HUES48 (cell line): ENCODE data around the gene FLT4.

Source experiments
- H3K27ac ChIP-seq: one replicate; pipeline ENCODE4 v1.7.0; 2013; ENCODE audit warnings: low read depth, low read length, inconsistent platforms
- H3K27me3 ChIP-seq: 2 replicates; pipeline ENCODE4 v1.6.1; 2013; ENCODE audit warnings: mild to moderate bottlenecking, low read length; ENCODE audit not compliant: control insufficient read depth, insufficient read depth
- H3K36me3 ChIP-seq: 2 replicates; pipeline ENCODE4 v1.6.1; 2013; ENCODE audit warnings: low read length; ENCODE audit not compliant: control insufficient read depth, insufficient read depth
- H3K4me1 ChIP-seq: 2 replicates; pipeline ENCODE4 v1.6.1; 2013; ENCODE audit warnings: mild to moderate bottlenecking, low read length; ENCODE audit not compliant: control insufficient read depth, insufficient read depth
- H3K4me3 ChIP-seq: 2 replicates; pipeline ENCODE4 v1.5.1; 2013; ENCODE audit warnings: mild to moderate bottlenecking, low read depth, low read length
- H3K9ac ChIP-seq: 2 replicates; pipeline ENCODE4 v1.6.1; 2013; ENCODE audit warnings: mild to moderate bottlenecking, low read depth, low read length, moderate library complexity
- H3K9me3 ChIP-seq: 2 replicates; pipeline ENCODE4 v1.6.1; 2013; ENCODE audit warnings: low read length; ENCODE audit not compliant: control insufficient read depth, insufficient read depth

The FLT4 gene

GRCh38 chr5:180602481-180603075 is 46.8 kb downstream of the FLT4 start:
- H3K27me3 ChIP-seq, result no peaks in the 10 kb centered on the region
- H3K27ac ChIP-seq, result no peak overlapping the region
- H3K9ac ChIP-seq, result no peak overlapping the region
- H3K4me1 ChIP-seq, result no peaks in the 10 kb centered on the region
- H3K36me3 ChIP-seq, result no peaks in the 10 kb centered on the region
- no peaks in the 10 kb centered on the region for H3K9me3 ChIP-seq
- no peak overlapping the region for H3K4me3 ChIP-seq

- Histone ChIP-seq H3K27ac (no peak overlapping the region), H3K4me3 (no peak overlapping the region), H3K9ac (no peak overlapping the region), H3K27me3 (no peaks in the 10 kb centered on the region), H3K9me3 (no peaks in the 10 kb centered on the region), H3K36me3 (no peaks in the 10 kb centered on the region), H3K4me1 (no peaks in the 10 kb centered on the region)
Observed at GRCh38 chr5:180601591-180602480, 47.6 kb downstream of the FLT4 start.

GRCh38 chr5:180600554-180601041 is 48.8 kb downstream of the FLT4 start:
- H3K4me3 ChIP-seq, result no peak overlapping the region
- H3K27ac ChIP-seq, result no peak overlapping the region
- H3K9ac ChIP-seq, result no peak overlapping the region
- no peaks in the 10 kb centered on the region for H3K27me3 ChIP-seq
- H3K9me3 ChIP-seq, result no peaks in the 10 kb centered on the region
- H3K36me3 ChIP-seq, result no peaks in the 10 kb centered on the region
- H3K4me1 ChIP-seq, result no peaks in the 10 kb centered on the region

GRCh38 chr5:180599981-180600553 is 49.3 kb downstream of the FLT4 start:
- Histone ChIP-seq H3K27me3 (no peaks in the 10 kb centered on the region), H3K4me3 (no peak overlapping the region), H3K27ac (no peak overlapping the region)

GRCh38 chr5:180599590-180599914 is 49.8 kb downstream of the FLT4 start:
- Histone ChIP-seq H3K27ac (no peak overlapping the region), H3K9me3 (no peaks in the 10 kb centered on the region), H3K9ac (no peak overlapping the region), H3K27me3 (no peaks in the 10 kb centered on the region), H3K4me3 (no peak overlapping the region), H3K36me3 (no peaks in the 10 kb centered on the region), H3K4me1 (no peaks in the 10 kb centered on the region)

More at GRCh38 chr5:180599981-180600553, 49.3 kb downstream of the FLT4 start:
- Histone ChIP-seq H3K36me3 (no peaks in the 10 kb centered on the region), H3K9me3 (no peaks in the 10 kb centered on the region), H3K9ac (no peak overlapping the region), H3K4me1 (no peaks in the 10 kb centered on the region)

GRCh38 chr5:180598797-180599589 is 50.4 kb downstream of the FLT4 start:
- Histone ChIP-seq H3K9ac (no peak overlapping the region), H3K4me3 (no peak overlapping the region), H3K4me1 (no peaks in the 10 kb centered on the region), H3K27me3 (no peaks in the 10 kb centered on the region), H3K27ac (no peak overlapping the region), H3K36me3 (no peaks in the 10 kb centered on the region), H3K9me3 (no peaks in the 10 kb centered on the region)

- Histone ChIP-seq H3K9me3 (no peaks in the 10 kb centered on the region), H3K27ac (no peak overlapping the region), H3K4me1 (no peaks in the 10 kb centered on the region), H3K36me3 (no peaks in the 10 kb centered on the region), H3K9ac (no peak overlapping the region), H3K27me3 (peaks cover 6% of the 10 kb centered on the region), H3K4me3 (no peak overlapping the region)
Observed at GRCh38 chr5:180598316-180598701, 51.1 kb downstream of the FLT4 start.

GRCh38 chr5:180596668-180597231 is 52.6 kb downstream of the FLT4 start:
- Histone ChIP-seq H3K4me1 (no peaks in the 10 kb centered on the region), H3K27ac (no peak overlapping the region), H3K9me3 (no peaks in the 10 kb centered on the region), H3K9ac (no peak overlapping the region), H3K27me3 (peaks cover 21% of the 10 kb centered on the region), H3K36me3 (no peaks in the 10 kb centered on the region), H3K4me3 (no peak overlapping the region)

- H3K9me3 ChIP-seq, result no peaks in the 10 kb centered on the region
- no peak overlapping the region for H3K9ac ChIP-seq
- H3K4me1 ChIP-seq, result no peaks in the 10 kb centered on the region
- no peaks in the 10 kb centered on the region for H3K36me3 ChIP-seq
- H3K27me3 ChIP-seq, result peaks cover 27% of the 10 kb centered on the region
- no peak overlapping the region for H3K4me3 ChIP-seq
- H3K27ac ChIP-seq, result no peak overlapping the region
Observed at GRCh38 chr5:180596115-180596667, 53.2 kb downstream of the FLT4 start.

- Histone ChIP-seq H3K27me3 (peaks cover 33% of the 10 kb centered on the region), H3K36me3 (no peaks in the 10 kb centered on the region), H3K9ac (no peak overlapping the region), H3K4me1 (no peaks in the 10 kb centered on the region), H3K27ac (no peak overlapping the region), H3K9me3 (no peaks in the 10 kb centered on the region), H3K4me3 (no peak overlapping the region)
Observed at GRCh38 chr5:180595381-180596114, 53.9 kb downstream of the FLT4 start.
